HG03521 (cell line): Measurements from ENCODE around the gene CYB5B.

Experiments
- ATAC-seq: cut with Tn5 transposase; IDR thresholded peaks from one replicate; pipeline ENCODE4 v1.9.1; 2021; ENCODE audit warnings: mild to moderate bottlenecking, moderate library complexity; ENCODE audit not compliant: unreplicated experiment

Gene CYB5B

GRCh38 chr16:69483611-69484010 is 59.2 kb downstream of the CYB5B start:
- no peak for ATAC-seq

- no peak for ATAC-seq
Measured at GRCh38 chr16:69485361-69485760, 60.9 kb downstream of the CYB5B start.

- ATAC-seq = no peak
Measured at GRCh38 chr16:69485816-69486215, 61.4 kb downstream of the CYB5B start.

GRCh38 chr16:69486272-69486671 is 61.9 kb downstream of the CYB5B start:
- ATAC-seq = no peak

- no peak for ATAC-seq
Measured at GRCh38 chr16:69486724-69487123, 62.3 kb downstream of the CYB5B start.

- ATAC-seq = no peak
Measured at GRCh38 chr16:69490707-69491324, 66.4 kb downstream of the CYB5B start.

GRCh38 chr16:69494991-69495392 is 70.6 kb downstream of the CYB5B start:
- ATAC-seq = no peak

GRCh38 chr16:69495821-69496220 is 71.4 kb downstream of the CYB5B start:
- ATAC-seq = no peak

GRCh38 chr16:69496376-69496775 is 72.0 kb downstream of the CYB5B start:
- ATAC-seq = no peak

GRCh38 chr16:69496896-69497295 is 72.5 kb downstream of the CYB5B start:
- no peak for ATAC-seq

GRCh38 chr16:69497876-69498596 is 73.6 kb downstream of the CYB5B start:
- ATAC-seq = no peak

GRCh38 chr16:69498926-69499325 is 74.5 kb downstream of the CYB5B start:
- no peak for ATAC-seq

GRCh38 chr16:69499541-69500230 is 75.3 kb downstream of the CYB5B start:
- no peak for ATAC-seq

- no peak for ATAC-seq
Measured at GRCh38 chr16:69500496-69500895, 76.1 kb downstream of the CYB5B start.

GRCh38 chr16:69501956-69502745 is 77.7 kb downstream of the CYB5B start:
- ATAC-seq = no peak

- no peak for ATAC-seq
Measured at GRCh38 chr16:69503244-69503643, 78.8 kb downstream of the CYB5B start.

GRCh38 chr16:69508033-69508755 is 83.8 kb downstream of the CYB5B start:
- no peak for ATAC-seq

- no peak for ATAC-seq
Measured at GRCh38 chr16:69509125-69509524, 84.7 kb downstream of the CYB5B start.

- ATAC-seq = no peak
Measured at GRCh38 chr16:69511651-69512050, 87.2 kb downstream of the CYB5B start.

- ATAC-seq = no peak
Measured at GRCh38 chr16:69513180-69513966, 89.0 kb downstream of the CYB5B start.
